K562 (cell line): Measurements from ENCODE around the gene UBE2R2. TPM values are rescaled to one million over a fixed set of nuclear protein-coding genes. Genes with fewer than 3 reads are reported as not detected.

Source experiments
- ATAC-seq: fragments of 200-7000 bp; cut with Tn5 transposase; 3 replicates; pipeline ENCODE4 v1.9.1; 2020; ENCODE audit warnings: moderate library complexity
- BruUV-seq: library from RNA; stranded (reverse); fragments of 400-500 nt; replicated peaks from 2 replicates; lab custom pipeline; 2021; lab: Mats Ljungman, UMichigan
- CTCF ChIA-PET: fragments of 300-600 bp; formaldehyde crosslinking; extraction: SDS; loops from one replicate; lab custom pipeline; 2021; ENCODE audit warnings: low intra/inter-chr PET ratio; lab: Yijun Ruan, JAX
- POLR2A ChIA-PET: fragments of 300-600, 350-650 bp; sonication (Branson Sonifier 250); formaldehyde crosslinking; extraction: SDS; loops from one replicate; lab custom pipeline; 2021; ENCODE audit warnings: antibody characterized with exemption, inconsistent platforms; lab: Yijun Ruan, JAX
- DNase-seq, 4 experiments: peaks; one replicate each; pipeline versions ENCODE4 v3.0.0 to v3.0.0-alpha.2; 2011 to 2018; ENCODE audit warnings: low spot score in 3 of 4, mixed read lengths in 3 of 4; ENCODE audit errors: extremely low read depth in 1 of 4
- FAIRE-seq: peaks from 2 replicates; lab custom pipeline; 2011; peaks lifted over from hg19 to GRCh38; lab: Jason Lieb, UNC
- H2AFZ ChIP-seq: 2 replicates; pipeline ENCODE4 v1.6.0; 2011; ENCODE audit warnings: low read depth, low read length, control low read depth, inconsistent platforms
- H3K27ac ChIP-seq: fragments of 200-600 bp; 3 replicates; pipeline ENCODE4 v1.8.0; 2011; ENCODE audit warnings: low read depth, mild to moderate bottlenecking, control low read depth, inconsistent platforms, low read length, moderate library complexity, mixed read lengths; ENCODE audit errors: extremely low read depth
- H3K27me3 ChIP-seq, 2 experiments: fragments of 300-600 bp in 1 of 2; 2 replicates in 1 of 2; 3 replicates in 1 of 2; pipeline versions ENCODE4 v1.6.0 to v1.8.0; 2011; ENCODE audit warnings: inconsistent platforms in 2 of 2, low read length in 2 of 2, mild to moderate bottlenecking in 1 of 2, mixed read lengths in 1 of 2, moderate library complexity in 1 of 2; ENCODE audit not compliant: control insufficient read depth in 2 of 2, insufficient read depth in 2 of 2
- H3K36me3 ChIP-seq: fragments of 300-600 bp; 3 replicates; pipeline ENCODE4 v1.8.0; 2011; ENCODE audit warnings: mild to moderate bottlenecking, low read length, inconsistent platforms; ENCODE audit not compliant: control insufficient read depth, insufficient read depth
- H3K4me1 ChIP-seq, 2 experiments: fragments of 200-600 bp in 1 of 2; replicated peaks in 1 of 2; 2 replicates in 1 of 2; 3 replicates in 1 of 2; pipeline versions ENCODE4 v1.5.1 to v1.8.0; 2011; ENCODE audit warnings: inconsistent platforms in 2 of 2, low read length in 2 of 2, mild to moderate bottlenecking in 1 of 2, mixed read lengths in 1 of 2, moderate library complexity in 1 of 2; ENCODE audit not compliant: control insufficient read depth in 2 of 2, insufficient read depth in 2 of 2
- H3K4me2 ChIP-seq: 2 replicates; pipeline ENCODE4 v1.6.1; 2011; ENCODE audit warnings: low read length, control low read depth, inconsistent platforms, mixed read lengths; ENCODE audit not compliant: insufficient read depth
- H3K4me3 ChIP-seq: fragments of 200-600 bp; sonication (generic), shearing (Covaris generic); 2 replicates; pipeline ENCODE4 v1.5.1; 2016; ENCODE audit warnings: control low read depth, inconsistent platforms
- H3K79me2 ChIP-seq: fragments of 200-600 bp; 3 replicates; pipeline ENCODE4 v1.8.0; 2011; ENCODE audit warnings: low read length, inconsistent platforms; ENCODE audit not compliant: control insufficient read depth, insufficient read depth
- H3K9ac ChIP-seq, 2 experiments: 2 replicates each; pipeline versions ENCODE4 v1.6.0 to v1.6.1; 2011; ENCODE audit warnings: low read depth in 2 of 2, low read length in 2 of 2, control low read depth in 1 of 2, inconsistent platforms in 1 of 2, mild to moderate bottlenecking in 1 of 2, mixed read lengths in 1 of 2; ENCODE audit not compliant: insufficient read depth in 1 of 2
- H3K9me1 ChIP-seq: one replicate; pipeline ENCODE4 v1.6.0; 2011; ENCODE audit warnings: inconsistent platforms, mild to moderate bottlenecking, low read length, moderate library complexity; ENCODE audit not compliant: control insufficient read depth, insufficient read depth
- H3K9me3 ChIP-seq: replicated peaks from 2 replicates; pipeline ENCODE4 v1.5.1; 2011; ENCODE audit warnings: low read depth, low read length, inconsistent platforms; ENCODE audit not compliant: control insufficient read depth, insufficient read depth
- H4K20me1 ChIP-seq: replicated peaks from 2 replicates; pipeline ENCODE4 v1.6.1; 2011; ENCODE audit warnings: low read length, inconsistent platforms, mixed read lengths; ENCODE audit not compliant: control insufficient read depth, insufficient read depth
- CBFA2T3 ChIP-seq: fragments of 450-650 bp; IDR thresholded peaks from 2 replicates; pipeline ENCODE4 v1.6.1; 2017
- CC2D1A ChIP-seq: fragments of 450-650 bp; IDR thresholded peaks from 2 replicates; pipeline ENCODE4 v1.6.1; 2017; ENCODE audit warnings: mild to moderate bottlenecking
- HINFP ChIP-seq: fragments of 450-650 bp; conservative IDR thresholded peaks from 2 replicates; pipeline ENCODE4 v1.6.1; 2016; ENCODE audit warnings: missing genetic modification characterization, low read depth, mild to moderate bottlenecking, control low read depth, missing compliant biosample characterization
- JUND ChIP-seq, 2 experiments: IDR thresholded peaks; 2 replicates in 1 of 2; 3 replicates in 1 of 2; pipeline ENCODE4 v1.6.1; 2011; ENCODE audit warnings: borderline replicate concordance in 2 of 2, low read depth in 2 of 2, low read length in 2 of 2, improper control_type of control experiment in 1 of 2, missing biosample characterization in 1 of 2, missing genetic modification characterization in 1 of 2, missing genetic modification reagents in 1 of 2
- PTBP1 ChIP-seq: fragments of 200-400 bp; formaldehyde crosslinking; IDR thresholded peaks from 2 replicates; pipeline ENCODE4 v1.6.1; 2017; ENCODE audit warnings: low read depth, low read length
- STAT5B ChIP-seq: fragments of 250-450 bp; sonication (Bioruptor Pico); IDR thresholded peaks from 2 replicates; pipeline ENCODE4 v1.8.0; 2021; ENCODE audit warnings: mild to moderate bottlenecking, inconsistent platforms
- ZBTB5 ChIP-seq: fragments of 450-650 bp; IDR thresholded peaks from 2 replicates; pipeline ENCODE4 v1.6.1; 2017; ENCODE audit warnings: antibody characterized with exemption
- ZFX ChIP-seq: sonication (generic); formaldehyde crosslinking; IDR thresholded peaks from 2 replicates; pipeline ENCODE4 v1.8.0; 2022; ENCODE audit warnings: mild to moderate bottlenecking, missing genetic modification reagents, moderate library complexity
- ZNF436 ChIP-seq: fragments of 250-450, 450-650 bp; sonication (Bioruptor Pico); formaldehyde crosslinking; IDR thresholded peaks from 2 replicates; pipeline ENCODE4 v1.7.0; 2020; ENCODE audit warnings: mild to moderate bottlenecking
- ZNF445 ChIP-seq: fragments of 250-450 bp; sonication (Bioruptor Pico); IDR thresholded peaks from 2 replicates; pipeline ENCODE4 v1.4.0; 2020; ENCODE audit warnings: low read depth, mild to moderate bottlenecking, moderate library complexity
- WGBS: fragments of 100-300 bp; shearing (Covaris generic); methylation state at CpG from one replicate; pipeline ENCODE4 v1.1.6; 2016; ENCODE audit warnings: low coverage, mixed read lengths; ENCODE audit not compliant: insufficient coverage; ENCODE audit errors: missing lambda C conversion rate; 5-methylcytosine and 5-hydroxymethylcytosine counted together
- in situ Hi-C: fragments of 300-500 bp; cut with MboI; formaldehyde crosslinking; loops from 4 replicates; pipeline ENCODE4 v1.15.0; 2018; ENCODE audit warnings: inconsistent platforms, mixed read lengths
- intact Hi-C: fragments of 100-400 bp; cut with micrococcal nuclease; formaldehyde crosslinking; loops from 2 replicates; pipeline ENCODE4 v1.14.2; 2022
- polyA plus RNA-seq, 8 experiments: library from polyadenylated mRNA; depleted of rRNA in 4 of 8; stranded (reverse) in 5 of 8; unstranded in 3 of 8; fragments of >200 nt; fragmentation: Nextera tagmentation in 2 of 8; fragmentation: Illumina TruSeq in 1 of 8; extraction: Ambion mirVana in 2 of 8; extraction: Trizol in 1 of 8; gene quantifications; 2 replicates each; pipeline versions ENCODE4 v1.2.1 to v1.2.3, GENCODE V29; 2011 to 2014; ENCODE audit warnings: inconsistent platforms in 1 of 8, missing spikeins in 1 of 8
- total RNA-seq, 7 experiments: library from RNA; depleted of rRNA in 6 of 7; stranded (reverse); fragments of >200 nt in 6 of 7; fragmentation: Illumina TruSeq in 2 of 7; extraction: Trizol in 2 of 7; gene quantifications; 2 replicates each; pipeline versions ENCODE4 v1.2.1 to v1.2.3, GENCODE V29; 2011 to 2021; ENCODE audit warnings: low replicate concordance in 1 of 7

Gene UBE2R2
- total and polyA plus RNA-seq, 9 of the 15 experiments (the other 6 are each of a cell fraction or from before 2014, with no cell fraction given) = 7.8 to 26.2 (median 11.8) TPM

- DNase-seq (peak; percentile 10 to 69 (median 18)), ATAC-seq (peak; percentile 92), FAIRE-seq (peak; percentile 92)
- H3K9me3 ChIP-seq = no peaks in the 10 kb centered on the region
- in situ Hi-C loops = no loop called here
- H3K9me1 ChIP-seq = no peaks in the 10 kb centered on the region
- no peaks in the 10 kb centered on the region for H3K27me3 ChIP-seq
- WGBS = 33% methylated on average over 7 of the region's 8 CpGs
- no peak overlapping the region; a peak in 1 of 4 replicates for H3K9ac ChIP-seq
- intact Hi-C loops = no loop called here
- CTCF ChIA-PET = no interaction called here
- H3K4me3 ChIP-seq = no peak overlapping the region
- BruUV-seq = no TSS peak
- H3K4me1 ChIP-seq = peaks cover 3 to 19% of the 10 kb centered on the region in 2 experiments; a peak in 4 of 5 replicates
- H3K36me3 ChIP-seq = no peaks in the 10 kb centered on the region
- POLR2A ChIA-PET = interaction anchor here (1.3 to 1.7 kb wide), 2 partner anchors 10 to 13 kb away, joined by 3 to 5 read pairs; no protein-coding TSS in a partner anchor
- H3K27ac ChIP-seq = no peak overlapping the region
- H2AFZ ChIP-seq = no peak overlapping the region
- peak overlapping the region; percentile 7 for H3K4me2 ChIP-seq
- H4K20me1 ChIP-seq = no peaks in the 10 kb centered on the region; the same call in 1 of the 2 replicates
- peaks cover 80% of the 10 kb centered on the region for H3K79me2 ChIP-seq
- TF ChIP-seq CBFA2T3 = no peak
- TF ChIP-seq CC2D1A = peak; percentile 90
- peak; percentile 9; the same call in 1 of the 2 replicates for TF ChIP-seq JUND (IDR thresholded peaks at IDR 0.05; ENCODE audit: borderline replicate concordance, low read depth, low read length)
- no peak; the same call in 2 of the 3 replicates for TF ChIP-seq JUND (tag; IDR thresholded peaks at IDR 0.05; ENCODE audit: borderline replicate concordance, low read depth, low read length)
- no peak for TF ChIP-seq ZNF436 (CRISPR knock-in tag)
- TF ChIP-seq ZBTB5 = peak; percentile 80
- no peak for TF ChIP-seq STAT5B (CRISPR knock-in tag)
- TF ChIP-seq HINFP = peak; percentile 65; the same call in 1 of the 2 replicates
- no peak for TF ChIP-seq ZNF445 (CRISPR knock-in tag)
- no peak for TF ChIP-seq PTBP1
- 0 out of 2 replicates have a peak, but pooled peaks have one; percentile 21 for TF ChIP-seq ZFX
Observed at GRCh38 chr9:33880211-33881089, 63.5 kb downstream of the UBE2R2 start.
